Retinal pigment epithelial cell (primary cell): Measurements from ENCODE around the gene CDYL2.

Experiments
- DNase-seq: peaks from one replicate; pipeline ENCODE4 v3.0.0-alpha.2; 2010; ENCODE audit warnings: low read depth
- H3K4me3 ChIP-seq: 2 replicates; pipeline ENCODE4 v1.5.1; 2011; ENCODE audit warnings: mild to moderate bottlenecking, low read length, control low read depth, moderate library complexity
- TF ChIP-seq, protein P1 (sequence below): conservative IDR thresholded peaks from 2 replicates; pipeline ENCODE4 v1.5.1; 2011; ENCODE audit warnings: low read depth, low read length, control low read depth, inconsistent platforms

Gene CDYL2

DNA sequence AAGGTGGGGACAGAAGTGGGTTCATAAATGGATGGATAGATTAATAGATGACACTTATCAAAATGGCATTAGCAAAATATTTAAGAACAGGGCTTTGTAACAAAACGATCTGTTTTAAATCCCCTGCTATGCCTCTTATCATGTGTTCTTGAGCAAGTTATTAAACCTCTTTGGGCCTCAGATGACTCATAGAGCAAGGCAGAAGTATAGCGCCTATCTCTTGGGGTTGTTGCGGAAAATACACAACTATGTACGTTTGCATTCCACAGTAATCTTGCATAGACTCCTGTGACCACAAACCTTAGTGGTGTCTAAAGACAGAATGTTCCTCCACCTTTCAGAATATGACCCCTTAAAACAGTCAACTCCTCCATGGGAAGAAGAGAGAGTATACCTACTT lies 116.8 kb downstream of the CDYL2 start:
- TF ChIP-seq, protein P1, sequence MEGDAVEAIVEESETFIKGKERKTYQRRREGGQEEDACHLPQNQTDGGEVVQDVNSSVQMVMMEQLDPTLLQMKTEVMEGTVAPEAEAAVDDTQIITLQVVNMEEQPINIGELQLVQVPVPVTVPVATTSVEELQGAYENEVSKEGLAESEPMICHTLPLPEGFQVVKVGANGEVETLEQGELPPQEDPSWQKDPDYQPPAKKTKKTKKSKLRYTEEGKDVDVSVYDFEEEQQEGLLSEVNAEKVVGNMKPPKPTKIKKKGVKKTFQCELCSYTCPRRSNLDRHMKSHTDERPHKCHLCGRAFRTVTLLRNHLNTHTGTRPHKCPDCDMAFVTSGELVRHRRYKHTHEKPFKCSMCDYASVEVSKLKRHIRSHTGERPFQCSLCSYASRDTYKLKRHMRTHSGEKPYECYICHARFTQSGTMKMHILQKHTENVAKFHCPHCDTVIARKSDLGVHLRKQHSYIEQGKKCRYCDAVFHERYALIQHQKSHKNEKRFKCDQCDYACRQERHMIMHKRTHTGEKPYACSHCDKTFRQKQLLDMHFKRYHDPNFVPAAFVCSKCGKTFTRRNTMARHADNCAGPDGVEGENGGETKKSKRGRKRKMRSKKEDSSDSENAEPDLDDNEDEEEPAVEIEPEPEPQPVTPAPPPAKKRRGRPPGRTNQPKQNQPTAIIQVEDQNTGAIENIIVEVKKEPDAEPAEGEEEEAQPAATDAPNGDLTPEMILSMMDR = no peak
- H3K4me3 ChIP-seq = no peak overlapping the region
- peak; percentile 37 for DNase-seq

DNA sequence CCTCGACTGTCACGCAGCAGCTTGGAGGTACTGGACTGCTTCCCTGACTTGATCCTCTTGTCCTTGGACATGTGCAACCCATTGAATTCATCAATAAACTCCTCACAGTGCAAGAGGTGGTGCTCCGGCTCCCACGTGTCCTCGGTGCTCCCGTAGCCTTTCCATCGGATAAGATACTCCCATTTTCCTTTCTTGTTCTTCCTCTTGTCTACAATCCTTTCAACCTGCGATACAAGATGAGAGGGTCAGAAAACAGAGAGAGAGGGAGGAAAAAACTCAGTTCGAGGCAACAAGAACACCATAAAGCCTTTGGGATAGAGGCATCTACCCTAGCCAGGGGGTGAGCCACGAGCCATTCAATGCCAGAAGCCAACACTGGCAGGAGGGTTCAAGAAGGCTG lies 119.5 kb downstream of the CDYL2 start:
- H3K4me3 ChIP-seq = no peak overlapping the region
- TF ChIP-seq, protein P1 = no peak
- no peak for DNase-seq

DNA sequence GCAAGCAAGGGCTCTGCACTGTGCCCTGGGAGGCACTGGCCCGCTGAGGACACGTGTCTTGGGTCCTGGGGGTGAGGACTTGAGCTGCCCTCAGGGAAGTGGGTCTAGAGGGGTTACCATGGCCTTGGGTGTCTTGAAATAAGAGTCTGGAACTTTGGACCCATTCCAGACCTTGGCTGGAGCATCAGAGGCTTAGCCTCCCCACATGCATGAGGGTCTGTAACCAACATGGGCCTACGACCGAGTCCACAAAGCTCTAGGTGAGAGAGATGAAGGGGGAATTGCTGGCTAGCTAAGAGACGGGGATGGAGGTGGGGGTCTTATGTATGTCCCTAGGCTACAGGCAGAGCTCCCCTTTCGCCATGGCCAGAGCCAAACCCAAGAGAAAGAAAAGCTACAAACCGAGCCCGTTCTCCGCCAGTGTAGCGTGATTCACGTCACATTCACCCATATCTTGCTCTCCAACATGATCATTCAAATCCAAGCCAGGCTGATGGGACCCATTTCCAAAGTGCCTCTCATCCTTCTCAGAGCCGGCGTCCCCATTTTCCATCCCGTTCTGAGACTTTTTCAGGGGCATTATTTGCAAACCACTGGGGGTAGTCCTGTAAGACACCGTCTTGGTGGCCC lies 120.1 kb downstream of the CDYL2 start:
- TF ChIP-seq, protein P1 = no peak
- no peak for DNase-seq
- no peak overlapping the region for H3K4me3 ChIP-seq

DNA sequence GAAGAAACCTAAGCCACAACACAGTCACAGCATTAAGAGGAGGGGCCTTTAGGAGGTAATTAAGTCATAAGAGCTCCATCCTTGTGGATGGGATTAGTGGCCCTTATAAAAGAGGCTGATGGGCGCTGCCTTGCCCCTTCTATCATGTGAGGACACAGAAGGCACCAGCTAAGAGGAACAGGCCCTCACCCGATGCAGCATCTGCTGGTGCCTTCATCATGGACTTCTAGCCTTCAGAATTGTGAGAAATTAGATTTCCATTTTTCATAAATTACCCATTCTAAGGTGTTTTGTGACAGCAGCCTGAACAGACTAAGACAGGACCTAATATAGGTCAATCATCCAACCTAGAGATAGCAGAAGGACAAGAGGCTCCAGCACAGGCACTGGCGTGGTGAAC lies 120.8 kb downstream of the CDYL2 start:
- no peak overlapping the region for H3K4me3 ChIP-seq
- peak; percentile 25 for DNase-seq
- TF ChIP-seq, protein P1 = no peak

DNA sequence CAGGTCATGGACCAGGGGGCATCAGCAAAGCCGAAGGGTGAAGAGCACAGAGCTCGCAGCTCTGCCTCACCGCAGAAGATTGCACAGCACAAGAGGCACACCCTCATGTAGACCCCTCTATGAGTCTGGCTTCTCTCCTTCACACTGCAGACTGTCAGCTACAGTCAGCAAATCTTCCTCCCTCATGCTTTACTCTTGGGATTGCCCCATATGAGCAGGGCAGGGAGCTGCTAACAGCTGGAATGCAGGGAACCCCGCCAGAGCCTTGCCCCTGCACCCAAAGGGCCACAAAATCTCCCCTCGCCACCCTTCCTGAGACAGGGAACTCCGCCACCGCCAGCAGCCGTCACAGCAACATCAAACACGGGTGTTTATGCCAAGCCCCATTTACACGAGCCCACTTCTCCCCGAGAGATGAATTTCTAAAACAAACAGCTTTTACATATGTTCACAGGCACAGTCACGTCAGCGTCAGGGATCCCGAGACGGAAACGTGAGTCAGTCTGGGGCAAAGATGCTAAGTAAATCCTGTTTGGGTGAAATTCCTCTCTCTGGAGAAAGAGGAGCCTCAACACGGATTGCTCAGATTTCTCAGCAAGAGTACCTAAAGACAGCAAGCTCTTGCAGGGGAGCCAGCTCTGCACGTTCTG lies 121.9 kb downstream of the CDYL2 start:
- H3K4me3 ChIP-seq = no peak overlapping the region
- TF ChIP-seq, protein P1 = no peak
- peak; percentile 27 for DNase-seq

DNA sequence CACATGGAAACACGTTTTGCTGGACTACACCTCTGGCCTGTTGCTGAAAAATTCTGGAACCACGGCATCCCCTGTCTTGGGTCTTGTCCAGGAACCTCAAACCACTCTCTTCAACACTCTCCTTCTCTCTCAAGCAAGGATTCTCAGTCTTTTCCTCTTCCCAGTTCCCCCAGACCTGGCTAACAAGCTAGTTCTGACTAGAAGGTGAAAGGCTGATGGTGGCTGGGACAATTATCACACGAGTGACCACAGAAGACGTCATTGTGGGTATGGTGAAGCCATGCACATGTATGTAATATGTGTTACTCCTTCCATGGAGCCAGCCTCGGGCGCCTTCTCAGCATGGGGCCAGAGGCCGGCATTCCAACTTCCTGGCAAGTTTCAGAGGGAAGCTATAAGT lies 123.0 kb downstream of the CDYL2 start:
- TF ChIP-seq, protein P1 = no peak
- H3K4me3 ChIP-seq = no peak overlapping the region
- DNase-seq = no peak

DNA sequence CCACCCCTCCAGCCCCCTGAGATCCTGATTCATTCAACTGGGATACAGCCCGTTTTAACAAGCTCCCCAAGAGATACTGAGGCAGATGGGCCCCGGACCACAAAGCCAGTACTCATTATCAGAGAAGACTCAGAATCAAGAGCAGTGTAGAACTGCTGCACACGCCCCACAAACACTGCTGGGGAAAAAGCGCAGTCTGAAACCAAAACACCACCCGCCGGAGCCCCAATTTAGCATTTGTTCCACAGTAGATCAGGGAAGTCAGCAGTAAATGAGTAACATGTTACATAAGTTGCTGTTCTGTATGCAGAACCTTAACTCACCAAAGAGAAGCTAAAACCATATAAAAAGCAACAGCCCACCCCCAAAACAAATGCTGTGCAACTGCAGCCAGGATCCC lies 123.6 kb downstream of the CDYL2 start:
- TF ChIP-seq, protein P1 = no peak
- DNase-seq = no peak
- H3K4me3 ChIP-seq = no peak overlapping the region
